H1 (cell line): Measurements from ENCODE around the gene BRD2. TPM values are rescaled to one million over a fixed set of nuclear protein-coding genes. Genes with fewer than 3 reads are reported as not detected.

ENCODE experiments used
- CTCF ChIA-PET: fragments of 300-600 bp; sonication (Branson Sonifier 250); formaldehyde crosslinking; loops from one replicate; lab custom pipeline; 2021; ENCODE audit not compliant: partially characterized antibody; lab: Charles Lee
- POLR2A ChIA-PET: fragments of 300-600 bp; sonication (Branson Sonifier 250); formaldehyde crosslinking; loops from one replicate; lab custom pipeline; 2021; ENCODE audit warnings: inconsistent platforms; ENCODE audit not compliant: partially characterized antibody; lab: Charles Lee
- DNase-seq, 2 experiments: peaks; one replicate each; pipeline versions ENCODE4 v3.0.0 to v3.0.0-alpha.2; 2010 to 2022; ENCODE audit warnings: low spot score in 2 of 2, low read depth in 1 of 2, mixed read lengths in 1 of 2
- FAIRE-seq: peaks from 2 replicates; lab custom pipeline; 2011; peaks lifted over from hg19 to GRCh38; lab: Jason Lieb, UNC
- H2AFZ ChIP-seq: 2 replicates; pipeline ENCODE4 v1.8.1; 2012; ENCODE audit warnings: low read length, inconsistent platforms
- H2AK5ac ChIP-seq: 2 replicates; pipeline ENCODE4 v1.6.1; 2013; ENCODE audit warnings: low read depth, low read length
- H2BK120ac ChIP-seq: replicated peaks from 2 replicates; pipeline ENCODE3; 2013; ENCODE audit warnings: low read depth, low read length, inconsistent platforms
- H2BK12ac ChIP-seq: 2 replicates; pipeline ENCODE4 v1.6.1; 2013; ENCODE audit warnings: low read depth, low read length
- H2BK15ac ChIP-seq: 2 replicates; pipeline ENCODE4 v1.6.1; 2013; ENCODE audit warnings: low read length
- H2BK20ac ChIP-seq: 2 replicates; pipeline ENCODE4 v1.6.1; 2013; ENCODE audit warnings: low read length
- H2BK5ac ChIP-seq: 2 replicates; pipeline ENCODE4 v1.6.1; 2013; ENCODE audit warnings: low read depth, low read length
- H3K14ac ChIP-seq: 2 replicates; pipeline ENCODE4 v1.6.1; 2013; ENCODE audit warnings: inconsistent platforms; ENCODE audit not compliant: insufficient read length
- H3K18ac ChIP-seq: 2 replicates; pipeline ENCODE4 v1.6.1; 2013; ENCODE audit warnings: low read length; ENCODE audit errors: extremely low read depth
- H3K23ac ChIP-seq: 2 replicates; pipeline ENCODE4 v1.6.1; 2013; ENCODE audit warnings: inconsistent platforms; ENCODE audit not compliant: insufficient read length
- H3K23me2 ChIP-seq: 2 replicates; pipeline ENCODE4 v1.6.1; 2013; ENCODE audit warnings: low read depth, low read length
- H3K27ac ChIP-seq: 2 replicates; pipeline ENCODE4 v1.6.1; 2011; ENCODE audit warnings: low read depth, low read length, inconsistent platforms
- H3K27me3 ChIP-seq, 4 experiments: replicated peaks in 1 of 4; 1 replicate in 1 of 4; 2 replicates in 3 of 4; pipeline versions ENCODE4 v1.6.1 to v1.8.1; 2011 to 2013; ENCODE audit warnings: low read length in 3 of 4, mild to moderate bottlenecking in 3 of 4, inconsistent platforms in 2 of 4, mixed read lengths in 2 of 4, moderate library complexity in 1 of 4; ENCODE audit not compliant: control insufficient read depth in 3 of 4, insufficient read depth in 3 of 4; ENCODE audit errors: extremely low read depth in 1 of 4
- H3K36me3 ChIP-seq, 4 experiments: 2 replicates each; pipeline versions ENCODE4 v1.6.1 to v1.8.1; 2011 to 2013; ENCODE audit warnings: mild to moderate bottlenecking in 4 of 4, low read length in 3 of 4, moderate library complexity in 2 of 4, control low read depth in 1 of 4, inconsistent platforms in 1 of 4; ENCODE audit not compliant: insufficient read depth in 4 of 4, control insufficient read depth in 2 of 4
- H3K4ac ChIP-seq: replicated peaks from 2 replicates; pipeline ENCODE3; 2013; ENCODE audit warnings: low read length, low read depth, mixed read lengths, inconsistent platforms; ENCODE audit not compliant: insufficient read length
- H3K4me1 ChIP-seq, 4 experiments: replicated peaks in 1 of 4; 1 replicate in 1 of 4; 2 replicates in 3 of 4; pipeline versions ENCODE4 v1.6.1 to v1.8.1; 2011 to 2013; ENCODE audit warnings: low read length in 3 of 4, inconsistent platforms in 2 of 4, mixed read lengths in 1 of 4; ENCODE audit not compliant: insufficient read depth in 4 of 4, control insufficient read depth in 3 of 4
- H3K4me2 ChIP-seq, 2 experiments: 2 replicates each; pipeline versions ENCODE4 v1.6.1 to v1.8.1; 2011 to 2013; ENCODE audit warnings: low read depth in 2 of 2, low read length in 2 of 2, control low read depth in 1 of 2, inconsistent platforms in 1 of 2, mild to moderate bottlenecking in 1 of 2; ENCODE audit not compliant: insufficient read depth in 1 of 2
- H3K4me3 ChIP-seq, 4 experiments: fragments of 200-600, 300-600 bp in 1 of 4; sonication (generic), shearing (Covaris generic), sonication (Bioruptor Twin) in 1 of 4; 2 replicates each; pipeline versions ENCODE4 v1.5.1 to v1.8.1; 2011 to 2016; ENCODE audit warnings: low read length in 4 of 4, low read depth in 3 of 4, control low read depth in 2 of 4, inconsistent platforms in 2 of 4, mild to moderate bottlenecking in 2 of 4, mixed read lengths in 1 of 4, moderate library complexity in 1 of 4; ENCODE audit not compliant: insufficient read depth in 2 of 4; ENCODE audit errors: extremely low read depth in 1 of 4
- H3K56ac ChIP-seq: replicated peaks from 2 replicates; pipeline ENCODE3; 2013; ENCODE audit warnings: low read depth, mild to moderate bottlenecking, mixed read lengths, low read length, inconsistent platforms; ENCODE audit not compliant: insufficient read length
- H3K79me1 ChIP-seq: 2 replicates; pipeline ENCODE4 v1.6.1; 2013; ENCODE audit warnings: low read depth, low read length, control low read depth
- H3K79me2 ChIP-seq, 2 experiments: 2 replicates each; pipeline versions ENCODE4 v1.6.1 to v1.8.1; 2012 to 2013; ENCODE audit warnings: low read length in 2 of 2, mild to moderate bottlenecking in 2 of 2, inconsistent platforms in 1 of 2; ENCODE audit not compliant: insufficient read depth in 2 of 2, control insufficient read depth in 1 of 2
- H3K9ac ChIP-seq, 4 experiments: replicated peaks in 1 of 4; 1 replicate in 1 of 4; 2 replicates in 3 of 4; pipeline versions ENCODE4 v1.6.1 to v1.8.1; 2011 to 2013; ENCODE audit warnings: low read depth in 3 of 4, low read length in 3 of 4, control low read depth in 2 of 4, mild to moderate bottlenecking in 2 of 4, moderate library complexity in 2 of 4, inconsistent platforms in 1 of 4; ENCODE audit errors: extremely low read depth in 1 of 4
- H3K9me3 ChIP-seq, 2 experiments: 2 replicates each; pipeline versions ENCODE4 v1.6.1 to v1.8.1; 2012 to 2013; ENCODE audit warnings: mild to moderate bottlenecking in 2 of 2, moderate library complexity in 2 of 2, control low read depth in 1 of 2, inconsistent platforms in 1 of 2, low read depth in 1 of 2, low read length in 1 of 2, mixed read lengths in 1 of 2; ENCODE audit not compliant: insufficient read depth in 2 of 2
- H4K20me1 ChIP-seq, 2 experiments: replicated peaks in 1 of 2; 2 replicates each; pipeline versions ENCODE3 to v1.8.1; 2011 to 2013; ENCODE audit warnings: inconsistent platforms in 2 of 2, low read length in 2 of 2, mild to moderate bottlenecking in 1 of 2; ENCODE audit not compliant: insufficient read depth in 2 of 2, control insufficient read depth in 1 of 2
- H4K5ac ChIP-seq: 2 replicates; pipeline ENCODE4 v1.6.1; 2013; ENCODE audit warnings: low read length, low read depth, mixed read lengths, inconsistent platforms; ENCODE audit not compliant: insufficient read length
- H4K8ac ChIP-seq: 2 replicates; pipeline ENCODE4 v1.8.0; 2013; ENCODE audit warnings: mild to moderate bottlenecking, moderate library complexity, low read length, inconsistent platforms; ENCODE audit not compliant: insufficient read depth; ENCODE audit errors: extremely low read depth
- H4K91ac ChIP-seq: replicated peaks from 2 replicates; pipeline ENCODE3; 2013; ENCODE audit warnings: low read length, mixed read lengths, inconsistent platforms; ENCODE audit not compliant: insufficient read length
- POLR2A ChIP-seq, 2 experiments: IDR thresholded peaks; 1 replicate in 1 of 2; 2 replicates in 1 of 2; pipeline ENCODE4 v1.6.1; 2011; ENCODE audit warnings: low read depth in 2 of 2, low read length in 2 of 2, mild to moderate bottlenecking in 2 of 2; ENCODE audit errors: control extremely low read depth in 1 of 2
- TAF7 ChIP-seq: optimal IDR thresholded peaks from 2 replicates; pipeline ENCODE3; 2011; ENCODE audit warnings: low read depth, mild to moderate bottlenecking, inconsistent platforms, low read length, moderate library complexity, borderline replicate concordance
- WGBS, 2 experiments: shearing (Covaris generic) in 1 of 2; methylation state at CpG; one replicate each; pipeline versions ENCODE4 v1.1.6 to v1.1.7; 2013 to 2015; ENCODE audit warnings: low lambda C conversion rate in 2 of 2, mixed read lengths in 2 of 2, inconsistent platforms in 1 of 2, low coverage in 1 of 2, missing lambda C conversion rate in 1 of 2; ENCODE audit not compliant: insufficient replicate concordance in 2 of 2, insufficient coverage in 1 of 2, insufficient read length in 1 of 2; ENCODE audit errors: extremely low coverage in 1 of 2, missing lambda C conversion rate in 1 of 2; 5-methylcytosine and 5-hydroxymethylcytosine counted together
- polyA plus RNA-seq, 7 experiments: library from polyadenylated mRNA; depleted of rRNA in 3 of 7; stranded (reverse) in 5 of 7; unstranded in 2 of 7; fragments of >200 nt in 5 of 7; fragments of 200-250 nt in 2 of 7; gene quantifications; 1 replicate in 5 of 7; 2 replicates in 1 of 7; 4 replicates in 1 of 7; pipeline versions ENCODE4 v1.2.1 to v1.2.3, GENCODE V29; 2011 to 2013; ENCODE audit warnings: missing spikeins in 2 of 7, mixed read lengths in 2 of 7
- total RNA-seq: library from RNA; stranded (reverse); fragmentation: NEBNext Ultra II Directional; extraction: Animal tissue kit (Norgen Biotek cat#: 25700); gene quantifications from 2 replicates; pipeline ENCODE4 v1.2.1, GENCODE V29; 2021

The BRD2 gene
- total and polyA plus RNA-seq, 2 of the 8 experiments (the other 6 are each of a cell fraction or from before 2014, with no cell fraction given) = 132 to 185 TPM

DNA sequence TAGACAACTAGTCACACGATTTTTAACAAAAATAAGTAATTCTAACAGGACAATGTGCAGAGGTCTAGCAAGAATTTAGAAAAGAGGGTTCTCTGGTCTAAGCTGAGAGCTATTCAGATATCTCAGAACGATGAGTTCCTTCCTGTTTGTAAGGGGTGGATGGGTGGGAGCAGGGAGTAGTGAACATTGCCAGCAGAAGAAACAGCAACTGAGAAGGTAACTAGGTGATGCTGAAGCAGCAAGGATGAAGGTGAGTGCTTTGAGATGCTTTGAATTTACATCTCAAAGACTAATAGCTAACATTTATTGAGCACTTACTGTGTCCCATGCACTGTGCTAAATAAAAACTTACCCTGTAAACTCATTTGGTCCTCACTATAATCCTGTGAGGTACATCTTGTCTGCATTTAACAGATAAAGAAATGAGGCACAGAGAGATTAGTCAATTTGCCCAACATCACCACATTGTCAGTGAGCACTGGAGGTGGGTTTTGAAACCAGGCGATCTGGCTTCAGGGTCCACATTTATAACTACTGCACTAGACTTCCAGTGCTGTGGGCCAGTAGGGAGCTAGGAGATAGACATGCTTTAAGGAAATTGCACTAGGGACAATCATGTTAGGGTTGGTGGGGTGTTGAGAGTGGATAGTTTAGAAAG lies 15.7 kb downstream of the BRD2 start:
- Histone ChIP-seq H3K4ac (no peak overlapping the region), H4K5ac (no peak overlapping the region), H3K4me1 (peaks cover 0 to 6% (median 2%) of the 10 kb centered on the region in 4 experiments; a peak in 4 of 7 replicates), H3K4me3 (no peak overlapping the region), H3K79me1 (no peaks in the 10 kb centered on the region), H3K4me2 (no peak overlapping the region), H3K27me3 (no peaks in the 10 kb centered on the region), H3K36me3 (peaks cover 17 to 31% (median 24%) of the 10 kb centered on the region in 4 experiments), H2AFZ (no peak overlapping the region), H3K23me2 (no peaks in the 10 kb centered on the region), H3K14ac (no peak overlapping the region), H2BK20ac (no peak overlapping the region), H2BK12ac (no peak overlapping the region), H4K20me1 (peaks cover 10 to 17% of the 10 kb centered on the region in 2 experiments), H3K79me2 (peaks cover 0 to 9% of the 10 kb centered on the region in 2 experiments; a peak in 1 of 4 replicates), H3K9me3 (no peaks in the 10 kb centered on the region), H3K27ac (no peak overlapping the region), H3K23ac (no peak overlapping the region), H4K91ac (no peak overlapping the region), H2BK120ac (no peak overlapping the region), H3K18ac (no peak overlapping the region), H2AK5ac (no peak overlapping the region), H3K9ac (no peak overlapping the region), H2BK5ac (no peak overlapping the region), H4K8ac (no peak overlapping the region), H2BK15ac (no peak overlapping the region), H3K56ac (no peak overlapping the region)
- FAIRE-seq (no peak), DNase-seq (no peak)
- TF ChIP-seq POLR2A (IDR thresholded peaks at IDR 0.05; ENCODE audit: control extremely low read depth in 1 of 2, low read depth in 2 of 2, low read length in 2 of 2) (peak in 1 of 2 experiments; percentile 38; a peak in 1 of 3 replicates), TAF7 (no peak)
- 82% methylated on average over 3 of the region's 3 CpGs; no CpG with 5 or more reads in 1 of the 2 experiments for WGBS, 2 experiments
- CTCF ChIA-PET = interaction anchor here (0.7 to 6.6 kb wide), 47 partner anchors 9 to 264 kb away, joined by 3 to 110 read pairs (median 4); partner anchors contain the start of genes BRD2, HLA-DMA and HLA-DPA1
- POLR2A ChIA-PET = interaction anchor here (0.8 to 28.8 kb wide), 15 partner anchors 16 to 1206 kb away, joined by 3 to 1158 read pairs (median 5); partner anchors contain the start of genes B3GALT4, BRD2, HLA-DMA and VWA7
